GM19468 (cell line): ENCODE measurements around the gene MEF2B.
"Not testable (repeated sequence)": the region's sequence is repeated elsewhere in the genome, so short reads cannot be mapped to it uniquely, and the experiment has no call there.

Experiments used
- ATAC-seq: cut with Tn5 transposase; IDR thresholded peaks from one replicate; pipeline ENCODE4 v1.9.1; 2021; ENCODE audit warnings: mild to moderate bottlenecking, moderate library complexity, moderate number of reproducible peaks; ENCODE audit not compliant: unreplicated experiment; ENCODE audit errors: extremely low read depth

MEF2B gene

DNA sequence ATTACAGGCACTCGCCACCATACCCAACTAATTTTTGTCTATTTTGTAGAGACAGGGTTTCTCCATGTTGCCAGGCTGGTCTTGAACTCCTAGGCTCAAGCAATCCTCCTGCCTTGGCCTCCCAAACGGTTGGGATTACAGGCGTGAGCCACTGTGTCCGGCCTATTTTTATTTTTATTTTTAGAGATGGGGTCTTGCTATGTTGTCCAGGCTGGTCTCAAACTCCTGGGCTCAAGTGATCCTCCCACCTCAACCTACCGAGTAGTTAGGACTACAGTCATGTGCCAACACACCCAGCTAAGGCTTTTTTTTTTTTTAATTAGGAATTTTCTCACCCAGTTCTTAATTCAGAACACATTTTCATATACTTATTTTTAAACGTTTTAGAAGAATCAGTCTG lies 34.4 kb downstream of the MEF2B start:
- ATAC-seq = not testable (repeated sequence)

DNA sequence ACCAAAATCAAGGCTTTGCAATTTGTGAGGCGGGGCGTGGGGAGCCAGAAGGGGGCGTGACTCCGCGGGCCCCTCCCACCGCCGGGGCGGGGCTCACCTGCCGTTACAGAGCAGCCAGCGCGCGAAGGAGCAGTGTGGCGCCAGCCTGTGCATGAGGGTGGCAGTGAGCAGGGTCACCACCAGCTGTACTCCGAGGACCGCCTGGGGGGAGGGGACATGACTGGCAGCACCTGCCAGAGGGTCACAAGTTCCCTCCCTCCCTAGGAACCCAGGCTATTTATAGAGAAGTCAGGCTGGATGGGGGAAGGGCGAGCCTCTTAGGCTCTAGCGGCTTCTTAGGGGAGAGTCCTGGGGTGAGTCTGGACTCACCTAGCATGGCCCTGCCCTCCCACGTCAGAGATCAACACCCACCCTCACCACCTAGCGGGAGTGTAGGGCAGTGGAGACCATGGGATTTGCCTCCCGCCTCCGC lies 35.3 kb downstream of the MEF2B start:
- ATAC-seq = no peak

DNA sequence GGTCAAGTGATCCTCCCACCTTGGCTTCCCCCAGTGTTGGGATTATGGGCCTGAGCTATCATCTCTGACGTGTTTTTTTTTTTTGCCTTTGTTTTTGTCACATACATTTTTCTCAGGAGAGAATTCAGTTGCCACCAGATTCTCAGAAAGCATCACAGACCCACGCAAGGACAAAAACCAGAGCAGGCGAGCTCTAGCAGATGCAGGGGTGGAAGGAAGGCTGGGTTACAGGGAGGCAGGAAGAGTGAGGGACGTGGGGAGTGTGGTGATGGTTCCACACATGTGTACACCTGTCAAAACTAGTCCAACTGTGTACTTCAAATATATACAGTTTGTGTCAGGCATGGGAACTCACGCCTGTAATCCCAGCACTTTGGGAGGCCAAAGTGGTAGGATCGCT lies 36.1 kb downstream of the MEF2B start:
- no peak for ATAC-seq

DNA sequence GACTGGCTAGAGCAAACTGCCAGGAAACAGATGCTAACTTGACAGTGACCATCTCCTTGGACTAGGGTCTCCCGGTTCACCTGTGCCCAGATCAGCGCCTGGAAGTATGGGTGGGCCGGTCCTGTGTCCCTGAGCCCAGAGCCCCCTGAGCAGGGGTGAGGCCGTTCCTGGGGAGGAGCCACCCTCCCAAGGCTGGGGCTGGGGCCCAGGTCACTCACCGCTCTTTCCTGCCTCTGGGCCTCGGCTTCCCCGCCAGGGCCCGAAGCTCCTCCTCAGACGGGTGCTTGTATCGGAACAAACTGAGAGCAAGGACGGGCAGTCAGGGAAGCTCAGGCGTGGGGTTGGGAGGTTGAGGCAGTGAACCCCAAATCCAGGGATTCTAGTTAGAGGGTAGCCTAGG lies 37.2 kb downstream of the MEF2B start:
- no peak for ATAC-seq

DNA sequence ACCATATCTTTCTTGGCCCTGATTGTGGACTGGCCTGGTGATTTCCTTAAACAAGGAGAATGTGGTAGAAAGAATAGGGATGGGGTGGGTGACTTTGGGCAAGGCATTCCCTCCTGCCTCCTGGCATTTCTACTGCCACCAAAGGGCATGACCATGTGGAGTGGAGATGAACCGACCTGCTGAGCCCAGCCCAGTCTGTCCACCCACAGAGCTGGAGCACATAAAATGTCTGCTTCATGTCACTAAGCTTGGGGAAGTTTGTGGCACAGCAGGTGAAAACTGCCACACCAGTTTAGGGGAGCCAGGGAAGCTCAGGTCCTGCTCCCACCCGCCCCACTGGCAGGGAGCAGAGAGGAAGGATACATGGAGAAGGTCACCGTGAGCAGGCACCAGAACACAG lies 38.1 kb downstream of the MEF2B start:
- no peak for ATAC-seq

DNA sequence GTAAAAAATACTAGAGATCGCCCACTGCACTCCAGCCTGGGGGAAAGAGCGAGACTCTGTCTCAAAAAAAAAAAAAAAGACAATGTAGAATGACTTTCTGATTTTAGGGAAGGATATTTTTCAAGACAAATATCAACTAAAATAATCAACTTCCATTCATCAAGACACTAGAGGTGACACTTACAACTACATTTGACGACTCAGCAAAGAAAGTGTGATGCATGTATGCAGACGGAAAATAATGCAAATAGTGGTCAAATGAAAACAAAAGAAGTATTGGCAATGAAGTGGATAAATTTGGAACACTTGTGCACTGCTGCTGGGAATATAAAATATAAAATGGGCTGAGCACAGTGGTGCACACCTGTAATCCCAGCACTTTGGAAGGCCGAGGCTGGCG lies 44.0 kb downstream of the MEF2B start:
- ATAC-seq = no peak

DNA sequence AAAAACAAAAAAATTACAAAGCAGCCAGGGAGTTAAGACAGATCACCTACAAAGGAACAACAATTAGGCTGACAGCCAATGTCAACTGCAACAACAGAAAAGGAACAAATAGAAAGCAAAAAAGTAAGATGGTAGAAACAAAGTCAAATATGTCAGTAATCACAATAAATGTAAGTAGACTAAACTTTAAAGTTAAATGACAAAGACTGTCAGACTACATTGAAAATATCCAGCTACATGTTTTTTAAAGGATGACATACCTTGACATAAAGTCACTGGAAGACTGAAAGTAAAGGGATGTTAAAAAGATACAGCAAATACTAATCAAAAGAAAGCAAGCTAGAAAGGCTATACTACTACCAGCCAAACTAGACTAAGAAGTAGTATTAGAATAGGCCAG lies 46.7 kb downstream of the MEF2B start:
- ATAC-seq = no peak

DNA sequence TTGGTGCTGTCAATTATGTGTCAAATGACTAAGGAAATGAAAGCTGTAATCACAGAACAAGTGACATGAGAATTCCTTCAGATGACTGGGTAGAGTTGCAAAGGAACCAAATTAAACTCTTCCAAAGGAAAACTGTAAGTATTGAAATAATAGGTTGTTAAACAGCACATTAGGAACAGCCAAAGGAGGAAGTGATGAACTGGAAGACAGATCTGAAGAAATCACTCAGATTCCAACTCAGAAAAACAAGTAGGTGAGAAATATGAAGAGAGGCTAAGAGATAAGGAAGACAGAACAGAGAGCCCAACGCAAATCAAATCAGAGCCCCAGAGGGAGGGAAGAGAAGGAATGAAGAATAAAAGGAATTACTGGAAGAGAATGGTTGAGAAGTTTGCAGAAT lies 47.2 kb downstream of the MEF2B start:
- ATAC-seq = no peak

DNA sequence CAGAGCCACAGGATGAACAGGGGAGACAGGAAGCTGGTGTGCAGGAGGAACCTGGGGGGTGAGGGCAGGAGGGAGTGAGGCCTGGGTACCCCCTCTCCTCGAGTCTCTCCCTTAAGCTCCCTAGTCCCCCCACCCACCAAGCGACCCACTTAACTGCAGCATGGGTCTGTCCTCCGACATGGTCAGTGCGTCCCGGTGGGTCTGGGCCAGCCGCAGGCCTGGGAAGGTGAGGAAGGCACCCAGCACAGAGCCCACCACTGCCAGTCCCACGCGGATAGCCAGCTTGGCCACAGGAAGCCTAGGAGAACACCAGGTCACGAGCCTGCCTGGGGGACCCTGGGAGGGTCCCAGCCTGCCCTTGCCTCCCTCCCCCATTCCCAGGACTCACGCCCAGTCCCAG lies 48.7 kb downstream of the MEF2B start:
- ATAC-seq = no peak

DNA sequence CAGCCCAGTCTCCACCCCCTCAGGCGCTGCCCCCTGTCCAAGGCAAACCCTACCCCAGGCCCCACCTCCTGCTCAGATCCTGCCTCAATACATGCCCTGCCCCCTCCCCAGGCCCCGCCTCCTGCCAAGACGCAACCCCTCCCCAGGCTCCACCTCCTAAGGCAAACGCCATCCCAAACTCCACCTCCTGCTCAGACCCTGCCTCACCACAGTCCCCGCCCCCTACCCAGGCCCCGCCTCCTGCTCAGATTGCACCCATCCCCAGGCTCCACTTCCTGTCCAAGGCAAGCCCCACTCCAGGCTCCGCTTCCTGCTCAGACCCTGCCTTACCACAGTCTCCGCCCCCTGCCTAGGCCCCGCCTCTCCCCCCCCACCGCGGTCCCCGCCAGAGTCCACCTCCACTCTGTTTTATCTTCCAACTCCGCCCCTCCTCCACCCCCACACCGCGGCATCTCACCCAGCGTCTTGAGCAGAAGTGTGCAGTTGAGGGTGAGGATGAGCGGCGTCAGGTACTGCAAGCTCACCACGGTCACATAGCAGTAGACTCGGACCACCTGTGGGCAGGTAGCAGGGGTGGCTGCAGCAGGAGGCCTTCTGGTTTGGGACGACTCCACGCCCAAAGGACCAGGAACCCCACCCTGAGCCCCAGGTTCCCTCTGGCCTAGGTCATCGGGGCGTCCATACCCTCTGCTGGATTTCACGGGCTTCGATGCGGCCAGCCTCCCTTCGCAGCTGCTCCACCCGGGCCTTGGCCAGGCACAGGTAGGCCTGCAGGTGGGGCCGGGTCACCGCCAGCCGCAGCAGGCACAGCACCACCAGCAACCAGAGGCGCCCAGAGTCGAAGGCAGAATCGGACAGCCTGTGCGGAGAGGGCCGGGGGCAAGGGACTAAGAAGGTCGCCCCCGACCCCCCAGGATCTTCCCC lies 49.5 kb downstream of the MEF2B start:
- ATAC-seq = no peak

DNA sequence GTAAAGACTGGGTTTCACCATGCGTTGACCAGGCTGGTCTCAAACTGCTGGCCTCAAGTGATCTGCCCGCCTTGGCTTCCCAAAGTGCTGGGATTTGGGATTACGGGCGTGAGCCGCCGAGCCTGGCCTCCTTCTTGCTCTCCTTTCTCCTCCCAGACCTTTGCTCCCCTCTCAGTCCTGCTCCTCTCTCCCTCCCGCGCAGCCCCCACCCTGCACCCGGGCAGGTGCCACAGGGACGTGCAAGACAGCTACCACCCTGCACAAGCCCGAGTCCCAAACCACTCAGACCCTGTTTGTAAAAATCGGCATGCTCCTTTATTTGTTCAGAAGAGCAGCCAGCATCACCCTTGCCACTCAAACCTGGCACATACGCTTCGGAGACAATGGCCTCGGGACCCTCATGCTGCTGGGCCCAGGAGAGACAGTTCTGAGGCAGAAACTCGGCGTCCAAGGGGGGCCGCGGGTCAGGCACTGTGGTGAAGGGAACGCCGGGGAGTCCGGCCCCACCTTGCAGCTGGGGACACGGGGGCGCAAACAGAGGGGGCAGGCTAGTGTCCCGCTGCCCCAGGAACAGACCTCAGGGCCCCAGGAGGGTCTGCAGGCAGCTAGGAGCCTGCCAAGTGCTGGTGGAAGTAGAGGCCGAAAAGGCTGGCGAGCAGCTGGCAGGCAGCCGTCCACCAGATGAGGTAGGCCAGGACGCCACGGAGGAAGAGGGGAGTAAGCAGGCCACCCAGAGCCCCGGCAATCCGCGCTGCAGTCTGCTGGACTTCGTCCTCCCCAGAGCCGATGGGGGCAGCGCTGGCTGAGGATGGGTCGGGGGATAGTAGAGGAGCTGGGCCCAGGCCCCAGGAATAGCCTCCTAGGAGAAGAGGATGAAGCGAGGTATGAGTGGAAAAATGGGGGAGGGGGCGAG lies 50.5 kb downstream of the MEF2B start:
- no peak for ATAC-seq

DNA sequence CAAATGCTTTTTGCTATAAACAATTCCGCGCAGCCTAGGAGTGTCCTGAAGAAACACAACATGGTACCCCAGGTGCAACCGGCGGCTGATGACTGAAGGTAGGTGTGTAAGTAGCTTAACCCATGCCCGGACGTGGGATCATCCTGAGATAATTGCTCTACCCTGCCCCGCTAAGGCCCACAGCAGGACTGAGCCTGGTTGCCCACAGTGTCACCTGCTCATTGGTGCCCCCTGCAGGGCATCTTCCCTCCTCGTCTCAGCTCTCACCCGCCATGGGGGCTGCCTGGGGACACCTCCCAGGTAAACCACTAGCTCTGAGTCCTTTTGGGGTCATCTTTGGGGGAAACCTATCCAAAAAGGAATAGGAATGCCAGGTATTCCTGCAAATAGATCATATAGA lies 54.1 kb downstream of the MEF2B start:
- no peak for ATAC-seq

DNA sequence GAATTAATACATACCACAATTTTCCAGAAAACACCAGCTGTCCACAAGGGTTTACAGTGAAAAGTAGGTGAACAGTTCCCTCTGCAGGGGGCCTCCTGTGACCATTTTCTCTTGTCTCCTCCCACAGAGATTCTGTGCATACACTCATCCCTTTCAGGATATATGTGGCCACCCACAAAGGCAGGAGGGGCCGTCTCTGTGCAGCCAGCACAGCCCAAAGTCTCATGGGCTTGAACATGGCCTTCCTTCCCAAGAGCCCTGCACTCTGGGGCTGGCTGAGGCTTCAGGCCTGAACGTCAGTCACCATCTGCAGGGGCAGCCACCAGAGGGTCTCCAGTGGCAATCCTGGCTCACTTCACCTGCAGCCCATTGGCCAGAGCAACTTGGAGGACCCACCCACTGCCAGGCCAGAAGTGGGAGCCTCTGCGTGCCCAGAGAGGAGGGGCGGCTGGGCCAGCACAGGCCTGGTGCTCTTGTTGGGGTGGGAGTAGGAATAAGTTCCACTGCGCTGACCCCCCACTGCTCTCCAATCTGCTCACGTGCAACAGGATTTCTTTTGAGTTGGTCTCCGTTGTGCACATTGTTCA lies 56.9 kb downstream of the MEF2B start:
- no peak for ATAC-seq

DNA sequence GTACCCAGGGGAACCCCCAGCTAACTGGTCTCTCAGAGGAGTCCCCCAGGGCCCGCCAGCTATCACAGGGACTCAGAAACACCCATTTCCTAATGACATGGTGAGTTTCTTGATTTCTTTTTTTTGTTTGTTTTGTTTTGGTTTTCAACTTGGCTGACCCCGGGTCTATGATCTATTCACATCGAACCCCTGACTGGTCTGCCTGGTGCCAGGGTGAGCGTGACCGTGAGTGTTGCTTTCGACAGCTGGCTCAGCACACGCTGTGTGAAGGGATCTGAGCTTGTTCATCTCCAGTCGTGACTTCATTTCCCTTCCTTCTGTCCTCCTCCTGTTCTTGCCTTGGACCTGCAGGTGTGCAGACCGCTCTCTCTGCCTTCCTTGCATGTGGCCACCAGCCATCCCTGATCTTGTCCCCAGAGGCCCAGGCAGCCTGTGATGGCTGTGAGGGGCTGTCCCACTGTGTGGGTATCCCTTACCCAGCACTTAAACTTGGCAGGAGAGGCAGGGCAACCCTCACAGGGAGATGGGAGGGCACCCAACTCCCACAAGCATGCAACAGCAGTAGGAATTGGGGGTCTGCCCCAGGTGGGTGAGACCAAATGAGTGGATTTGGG lies 58.0 kb downstream of the MEF2B start:
- ATAC-seq = no peak

DNA sequence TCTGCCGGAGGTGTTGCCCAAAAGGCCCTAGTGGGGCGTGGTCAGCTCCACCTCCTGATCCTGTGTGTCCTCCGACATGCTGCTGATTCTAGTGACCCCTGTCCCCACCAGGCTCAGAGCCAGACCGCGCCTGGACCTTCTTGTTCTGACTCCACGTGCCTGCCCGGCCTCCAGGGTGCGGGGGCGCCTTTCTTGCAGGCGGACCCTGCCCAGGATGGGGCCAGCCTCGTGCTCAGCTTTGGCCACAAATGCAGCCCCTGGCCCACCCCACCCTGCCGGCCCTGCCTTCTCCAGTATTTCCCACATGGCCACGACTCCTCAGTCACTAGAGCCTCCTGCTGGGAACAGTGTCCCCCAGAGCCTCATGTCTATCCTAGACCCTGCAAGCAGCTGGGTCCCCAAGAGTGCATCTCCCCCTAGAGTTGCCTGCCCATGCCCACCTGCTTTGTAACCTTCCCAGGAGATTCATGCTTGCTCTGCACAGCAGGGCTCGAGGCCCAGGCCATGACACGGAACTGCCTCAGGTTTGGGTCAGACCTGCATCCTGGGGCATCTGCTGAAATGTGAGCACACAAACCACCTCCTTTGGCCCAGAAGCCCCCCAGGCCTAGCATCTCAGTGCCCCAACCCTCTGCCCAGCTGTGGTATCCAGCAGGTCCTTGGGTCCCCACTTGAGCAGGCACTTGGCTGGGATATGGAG lies 58.8 kb downstream of the MEF2B start:
- ATAC-seq = no peak

DNA sequence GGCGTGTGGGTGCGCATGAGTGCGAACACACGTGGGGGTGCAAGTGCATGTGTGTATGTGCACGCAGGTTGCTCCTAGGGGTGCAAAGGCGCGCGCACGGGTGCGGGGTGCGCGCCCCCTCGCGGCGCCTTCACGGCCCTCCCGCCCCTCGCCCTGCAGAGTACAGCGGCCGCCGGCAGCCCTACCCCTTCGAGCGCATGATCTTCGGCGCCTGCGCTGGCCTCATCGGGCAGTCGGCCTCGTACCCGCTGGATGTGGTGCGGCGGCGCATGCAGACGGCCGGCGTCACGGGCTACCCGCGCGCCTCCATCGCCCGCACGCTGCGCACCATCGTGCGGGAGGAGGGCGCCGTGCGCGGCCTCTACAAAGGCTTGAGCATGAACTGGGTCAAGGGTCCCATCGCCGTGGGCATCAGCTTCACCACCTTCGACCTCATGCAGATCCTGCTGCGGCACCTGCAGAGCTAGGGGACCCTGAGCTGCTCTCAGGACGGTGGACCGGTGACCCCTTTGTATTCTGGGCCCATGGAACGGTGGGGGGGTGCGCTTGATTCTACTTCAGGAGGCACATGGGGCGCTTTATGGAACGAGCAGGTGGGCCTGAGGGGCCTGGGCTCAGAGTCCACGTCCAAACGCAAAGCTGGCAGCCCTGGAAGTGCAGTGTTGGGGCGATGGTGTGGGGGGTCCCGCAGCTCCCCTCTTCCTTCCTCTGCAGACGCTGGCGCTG lies 59.5 kb downstream of the MEF2B start:
- ATAC-seq = no peak

DNA sequence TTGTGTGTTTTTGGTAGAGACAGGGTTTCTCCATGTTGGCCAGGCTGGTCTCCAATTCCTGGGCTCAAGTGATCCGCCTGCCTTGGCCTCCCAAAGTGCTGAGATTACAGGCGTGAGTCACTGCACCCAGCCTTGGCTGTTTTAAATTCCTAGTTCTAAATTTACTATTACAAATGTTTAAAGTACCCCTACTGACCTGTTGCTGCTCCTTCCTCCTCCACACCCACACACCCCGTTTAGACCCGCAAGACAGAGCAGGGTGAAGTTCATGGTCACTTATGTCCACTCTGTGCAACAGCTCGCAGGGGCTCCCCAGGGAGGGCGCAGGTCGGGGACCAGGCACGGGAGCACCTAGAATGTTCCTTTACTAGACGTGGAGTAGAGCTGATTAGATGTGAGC lies 60.5 kb downstream of the MEF2B start:
- ATAC-seq = no peak

DNA sequence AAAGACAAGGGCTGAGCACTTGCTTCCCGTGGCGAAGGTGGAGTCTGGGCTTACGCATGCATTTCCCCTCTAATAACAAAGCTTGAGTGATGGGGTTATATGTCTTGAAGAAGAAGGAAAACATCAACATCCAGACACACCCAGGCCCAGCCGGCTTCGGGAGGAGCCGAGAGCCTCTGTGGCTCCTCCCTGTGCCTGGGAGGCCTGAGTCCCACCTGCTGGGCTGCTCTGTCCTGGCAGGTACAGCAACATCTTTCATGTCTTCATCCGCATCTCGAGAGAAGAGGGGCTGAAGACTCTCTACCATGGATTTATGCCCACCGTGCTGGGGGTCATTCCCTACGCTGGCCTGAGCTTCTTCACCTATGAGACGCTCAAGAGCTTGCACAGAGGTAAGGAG lies 62.4 kb downstream of the MEF2B start:
- no peak for ATAC-seq

DNA sequence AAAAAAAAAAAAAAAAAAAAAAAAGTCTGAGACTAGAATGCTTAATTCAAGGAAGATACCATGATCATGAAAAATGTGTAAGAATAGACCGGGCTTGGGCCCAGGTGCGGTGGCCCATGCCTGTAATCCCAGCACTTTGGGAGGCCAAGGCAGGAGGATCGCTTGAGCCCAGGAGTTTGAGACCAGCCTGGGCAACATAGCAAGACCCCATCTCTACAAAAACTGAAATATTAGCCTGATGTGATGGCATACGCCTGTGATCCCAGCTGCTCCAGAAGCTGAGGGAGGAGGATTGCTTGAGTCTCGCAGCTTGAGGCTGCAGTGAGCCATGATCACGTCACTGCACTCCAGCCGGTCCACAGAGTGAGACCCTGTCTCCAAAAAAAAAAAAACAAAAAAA lies 63.1 kb downstream of the MEF2B start:
- not testable (repeated sequence) for ATAC-seq
